ENCODE measurements around the gene NUF2.
"Not testable (repeated sequence)": the region's sequence is repeated elsewhere in the genome, so short reads cannot be mapped to it uniquely, and the experiment has no call there.

- not testable (repeated sequence) for TF ChIP-seq POLR2A, POLR2AphosphoS5, EP300 (IDR thresholded peaks at IDR 0.05)
- TF ChIP-seq, protein P1, sequence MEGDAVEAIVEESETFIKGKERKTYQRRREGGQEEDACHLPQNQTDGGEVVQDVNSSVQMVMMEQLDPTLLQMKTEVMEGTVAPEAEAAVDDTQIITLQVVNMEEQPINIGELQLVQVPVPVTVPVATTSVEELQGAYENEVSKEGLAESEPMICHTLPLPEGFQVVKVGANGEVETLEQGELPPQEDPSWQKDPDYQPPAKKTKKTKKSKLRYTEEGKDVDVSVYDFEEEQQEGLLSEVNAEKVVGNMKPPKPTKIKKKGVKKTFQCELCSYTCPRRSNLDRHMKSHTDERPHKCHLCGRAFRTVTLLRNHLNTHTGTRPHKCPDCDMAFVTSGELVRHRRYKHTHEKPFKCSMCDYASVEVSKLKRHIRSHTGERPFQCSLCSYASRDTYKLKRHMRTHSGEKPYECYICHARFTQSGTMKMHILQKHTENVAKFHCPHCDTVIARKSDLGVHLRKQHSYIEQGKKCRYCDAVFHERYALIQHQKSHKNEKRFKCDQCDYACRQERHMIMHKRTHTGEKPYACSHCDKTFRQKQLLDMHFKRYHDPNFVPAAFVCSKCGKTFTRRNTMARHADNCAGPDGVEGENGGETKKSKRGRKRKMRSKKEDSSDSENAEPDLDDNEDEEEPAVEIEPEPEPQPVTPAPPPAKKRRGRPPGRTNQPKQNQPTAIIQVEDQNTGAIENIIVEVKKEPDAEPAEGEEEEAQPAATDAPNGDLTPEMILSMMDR (IDR thresholded peaks at IDR 0.05): not testable (repeated sequence)
Observed at GRCh38 chr1:163323339-163323738, 1.6 kb downstream of the NUF2 start.

Measured in suprapubic skin (tissue), 4 donors.